Sigmoid colon (tissue), 4 donors: Measurements from ENCODE around the gene RAB41.

Experiments
- POLR2A ChIP-seq, 2 donors: fragments of 450-650 bp; IDR thresholded peaks; one replicate each; pipeline ENCODE4 v1.6.1; 2016; ENCODE audit warnings: antibody characterized with exemption in 2 of 2, mild to moderate bottlenecking in 2 of 2, moderate library complexity in 2 of 2
- POLR2AphosphoS5 ChIP-seq, 4 donors: sonication (generic); formaldehyde crosslinking; IDR thresholded peaks; one replicate each; pipeline ENCODE4 v1.6.1; 2017; ENCODE audit warnings: antibody characterized with exemption in 4 of 4
- TF ChIP-seq, protein P1 (sequence below), 4 experiments: fragments of 450-650 bp in 3 of 4; fragments of 200-600 bp in 1 of 4; IDR thresholded peaks; one replicate each; pipeline ENCODE4 v1.5.1; 2016 to 2019; ENCODE audit warnings: antibody characterized with exemption in 4 of 4, mild to moderate bottlenecking in 3 of 4, moderate library complexity in 2 of 4

DNA sequence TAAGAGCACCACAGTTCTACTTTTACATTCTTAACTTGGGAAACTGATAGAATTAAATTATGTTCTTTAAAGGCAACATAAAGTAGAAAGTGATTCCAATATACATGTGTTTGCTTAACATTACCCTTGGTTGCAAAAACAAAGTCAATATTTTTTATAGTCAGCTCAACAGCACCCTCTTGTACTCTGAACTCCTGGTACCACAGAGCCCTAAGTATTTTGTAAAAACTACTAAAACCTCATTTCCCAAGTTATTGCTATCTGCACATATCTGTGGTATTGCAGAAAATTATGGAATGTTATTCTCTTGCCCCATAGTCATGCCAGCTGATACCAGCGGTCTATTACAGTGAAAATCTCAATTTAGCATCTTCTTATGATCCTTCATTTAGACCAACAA lies 10.8 kb downstream of the RAB41 start:
- TF ChIP-seq, protein P1, sequence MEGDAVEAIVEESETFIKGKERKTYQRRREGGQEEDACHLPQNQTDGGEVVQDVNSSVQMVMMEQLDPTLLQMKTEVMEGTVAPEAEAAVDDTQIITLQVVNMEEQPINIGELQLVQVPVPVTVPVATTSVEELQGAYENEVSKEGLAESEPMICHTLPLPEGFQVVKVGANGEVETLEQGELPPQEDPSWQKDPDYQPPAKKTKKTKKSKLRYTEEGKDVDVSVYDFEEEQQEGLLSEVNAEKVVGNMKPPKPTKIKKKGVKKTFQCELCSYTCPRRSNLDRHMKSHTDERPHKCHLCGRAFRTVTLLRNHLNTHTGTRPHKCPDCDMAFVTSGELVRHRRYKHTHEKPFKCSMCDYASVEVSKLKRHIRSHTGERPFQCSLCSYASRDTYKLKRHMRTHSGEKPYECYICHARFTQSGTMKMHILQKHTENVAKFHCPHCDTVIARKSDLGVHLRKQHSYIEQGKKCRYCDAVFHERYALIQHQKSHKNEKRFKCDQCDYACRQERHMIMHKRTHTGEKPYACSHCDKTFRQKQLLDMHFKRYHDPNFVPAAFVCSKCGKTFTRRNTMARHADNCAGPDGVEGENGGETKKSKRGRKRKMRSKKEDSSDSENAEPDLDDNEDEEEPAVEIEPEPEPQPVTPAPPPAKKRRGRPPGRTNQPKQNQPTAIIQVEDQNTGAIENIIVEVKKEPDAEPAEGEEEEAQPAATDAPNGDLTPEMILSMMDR (IDR thresholded peaks at IDR 0.05): no peak
- TF ChIP-seq POLR2A (IDR thresholded peaks at IDR 0.05) (no peak), POLR2AphosphoS5 (IDR thresholded peaks at IDR 0.05) (no peak)
